Cardiac muscle cell (in vitro differentiated cells and primary cell): ENCODE data around the gene SERPINB1. TPM values are rescaled to one million over a fixed set of nuclear protein-coding genes. Genes with fewer than 3 reads are reported as not detected.

Experiments
- DNase-seq, 2 donors: peaks; one replicate each; pipeline versions ENCODE4 v3.0.0 to v3.0.0-alpha.2; 2010 to 2017; ENCODE audit warnings: low read depth in 1 of 2, low spot score in 1 of 2
- H3K27ac ChIP-seq: fragments of 200-600 bp; sonication (generic); 2 replicates; pipeline ENCODE4 v1.5.1; 2016
- H3K27me3 ChIP-seq: fragments of 200-600 bp; sonication (generic); 2 replicates; pipeline ENCODE4 v1.6.0; 2016; ENCODE audit warnings: control low read depth
- H3K36me3 ChIP-seq: fragments of 200-600 bp; sonication (generic); 2 replicates; pipeline ENCODE4 v1.5.1; 2016; ENCODE audit warnings: control low read depth
- H3K4me1 ChIP-seq: fragments of 200-600 bp; sonication (generic); 2 replicates; pipeline ENCODE4 v1.8.1; 2017; ENCODE audit warnings: low read depth, mild to moderate bottlenecking, mixed run types
- H3K4me3 ChIP-seq: fragments of 200-600 bp; sonication (generic); 2 replicates; pipeline ENCODE4 v1.5.1; 2016; ENCODE audit warnings: mild to moderate bottlenecking
- H3K9me3 ChIP-seq: fragments of 200-600 bp; sonication (generic); 2 replicates; pipeline ENCODE4 v1.5.1; 2017; ENCODE audit warnings: low read depth, mild to moderate bottlenecking, control low read depth
- polyA plus RNA-seq: library from polyadenylated mRNA; unstranded; fragments of >200 nt; fragmentation: Nextera tagmentation; extraction: Ambion mirVana; gene quantifications from 2 replicates; pipeline ENCODE4 v1.2.1, GENCODE V29; 2016
- total RNA-seq: library from RNA; depleted of rRNA; stranded (reverse); fragments of >200 nt; gene quantifications from 2 replicates; pipeline ENCODE4 v1.2.3, GENCODE V29; 2016
- TF ChIP-seq, protein P1 (sequence below): IDR thresholded peaks from 2 replicates; pipeline ENCODE4 v1.5.1; 2012; ENCODE audit warnings: low read depth, mild to moderate bottlenecking, low read length

SERPINB1 gene
- total and polyA plus RNA-seq, 2 experiments from 2014 or later: 3.2 to 6.5 TPM

DNA sequence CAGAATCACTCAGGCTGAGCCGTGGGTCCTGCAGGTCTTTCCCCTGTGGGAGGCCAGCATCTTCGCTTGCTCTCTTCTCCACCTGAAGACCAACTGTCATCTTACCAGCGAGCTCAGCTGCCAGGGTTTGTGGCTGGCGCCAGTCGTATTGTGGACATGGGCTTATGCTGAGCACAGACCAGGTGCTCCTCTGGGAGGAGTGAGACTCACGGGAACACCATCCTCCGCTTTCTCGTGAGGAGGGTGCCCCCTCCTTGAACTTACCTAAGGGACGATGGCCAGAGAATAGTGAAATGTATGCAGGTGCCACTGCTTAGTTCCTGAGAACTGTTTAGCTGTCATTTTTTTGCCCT lies 59.3 kb downstream of the SERPINB1 start:
- no peak for DNase-seq
- Histone ChIP-seq H3K4me3 (no peak overlapping the region), H3K9me3 (no peaks in the 10 kb centered on the region), H3K27ac (no peak overlapping the region), H3K4me1 (peaks cover 6% of the 10 kb centered on the region), H3K36me3 (peaks cover 15% of the 10 kb centered on the region), H3K27me3 (no peaks in the 10 kb centered on the region)
- TF ChIP-seq, protein P1, sequence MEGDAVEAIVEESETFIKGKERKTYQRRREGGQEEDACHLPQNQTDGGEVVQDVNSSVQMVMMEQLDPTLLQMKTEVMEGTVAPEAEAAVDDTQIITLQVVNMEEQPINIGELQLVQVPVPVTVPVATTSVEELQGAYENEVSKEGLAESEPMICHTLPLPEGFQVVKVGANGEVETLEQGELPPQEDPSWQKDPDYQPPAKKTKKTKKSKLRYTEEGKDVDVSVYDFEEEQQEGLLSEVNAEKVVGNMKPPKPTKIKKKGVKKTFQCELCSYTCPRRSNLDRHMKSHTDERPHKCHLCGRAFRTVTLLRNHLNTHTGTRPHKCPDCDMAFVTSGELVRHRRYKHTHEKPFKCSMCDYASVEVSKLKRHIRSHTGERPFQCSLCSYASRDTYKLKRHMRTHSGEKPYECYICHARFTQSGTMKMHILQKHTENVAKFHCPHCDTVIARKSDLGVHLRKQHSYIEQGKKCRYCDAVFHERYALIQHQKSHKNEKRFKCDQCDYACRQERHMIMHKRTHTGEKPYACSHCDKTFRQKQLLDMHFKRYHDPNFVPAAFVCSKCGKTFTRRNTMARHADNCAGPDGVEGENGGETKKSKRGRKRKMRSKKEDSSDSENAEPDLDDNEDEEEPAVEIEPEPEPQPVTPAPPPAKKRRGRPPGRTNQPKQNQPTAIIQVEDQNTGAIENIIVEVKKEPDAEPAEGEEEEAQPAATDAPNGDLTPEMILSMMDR: no peak

Other genes starting within 250 kb of the SERPINB1 start
- 0.56 and 0.69 TPM in 2 replicates for gene MYLK4, start 90.9 kb downstream of the SERPINB1 start, total RNA-seq
- gene MYLK4, start 90.9 kb downstream of the SERPINB1 start, polyA plus RNA-seq: 0.23 and 0.64 TPM in 2 replicates
- gene WRNIP1, start 76.5 kb downstream of the SERPINB1 start, total RNA-seq: 63.0 and 89.9 TPM in 2 replicates
- gene WRNIP1, start 76.5 kb downstream of the SERPINB1 start, polyA plus RNA-seq: 59.2 and 77.7 TPM in 2 replicates
- 4.5 and 5.4 TPM in 2 replicates for gene SERPINB9, start 61.4 kb upstream of the SERPINB1 start, total RNA-seq
- 5.3 and 6.6 TPM in 2 replicates for gene SERPINB9, start 61.4 kb upstream of the SERPINB1 start, polyA plus RNA-seq
- 83.4 and 122 TPM in 2 replicates for gene SERPINB6, start 129.7 kb upstream of the SERPINB1 start, total RNA-seq
- 91.8 and 118 TPM in 2 replicates for gene SERPINB6, start 129.7 kb upstream of the SERPINB1 start, polyA plus RNA-seq
- 38.7 and 42.7 TPM in 2 replicates for gene NQO2, start 158.0 kb upstream of the SERPINB1 start, total RNA-seq
- gene NQO2, start 158.0 kb upstream of the SERPINB1 start, polyA plus RNA-seq: 92.8 and 103 TPM in 2 replicates
- gene RIPK1, start 226.6 kb upstream of the SERPINB1 start, total RNA-seq: 3.4 and 4.5 TPM in 2 replicates
- gene RIPK1, start 226.6 kb upstream of the SERPINB1 start, polyA plus RNA-seq: 4.1 and 7.4 TPM in 2 replicates